GM23338 (cell line): ENCODE data around the gene YWHAE. TPM values are rescaled to one million over a fixed set of nuclear protein-coding genes. Genes with fewer than 3 reads are reported as not detected.

Experiments
- ATAC-seq: fragments of 200-7000 bp; cut with Tn5 transposase; 3 replicates; pipeline ENCODE4 v1.9.1; 2020
- DNase-seq: peaks from one replicate; pipeline ENCODE4 v3.0.0-alpha.2; 2015; ENCODE audit warnings: low spot score
- H2AFZ ChIP-seq: fragments of 200-600 bp; sonication (generic); 2 replicates; pipeline ENCODE4 v1.8.0; 2016; ENCODE audit warnings: antibody characterized with exemption, mild to moderate bottlenecking, moderate library complexity
- H3F3A ChIP-seq: fragments of 200-600 bp; sonication (generic); replicated peaks from 2 replicates; pipeline ENCODE4 v1.8.0; 2017; ENCODE audit warnings: antibody characterized with exemption, mixed run types, low read depth
- H3K27ac ChIP-seq: fragments of 200-600 bp; sonication (generic); 2 replicates; pipeline ENCODE4 v1.6.1; 2016; ENCODE audit warnings: low read depth
- H3K27me3 ChIP-seq: fragments of 200-600 bp; sonication (generic); 2 replicates; pipeline ENCODE4 v1.8.0; 2016; ENCODE audit warnings: mild to moderate bottlenecking, mixed run types, moderate library complexity; ENCODE audit not compliant: insufficient read depth
- H3K36me3 ChIP-seq: fragments of 200-600 bp; sonication (generic); 2 replicates; pipeline ENCODE4 v1.8.0; 2016; ENCODE audit warnings: mild to moderate bottlenecking; ENCODE audit not compliant: insufficient read depth
- H3K4me1 ChIP-seq: fragments of 200-600 bp; sonication (generic); 2 replicates; pipeline ENCODE4 v1.8.0; 2016; ENCODE audit warnings: mild to moderate bottlenecking, moderate library complexity; ENCODE audit not compliant: insufficient read depth
- H3K4me2 ChIP-seq: fragments of 200-600 bp; sonication (generic); 2 replicates; pipeline ENCODE4 v1.7.1; 2017; ENCODE audit warnings: mixed run types
- H3K4me3 ChIP-seq: fragments of 200-600 bp; sonication (generic); 2 replicates; pipeline ENCODE4 v1.6.1; 2016; ENCODE audit warnings: mixed run types
- H3K79me2 ChIP-seq: fragments of 200-600 bp; sonication (generic); replicated peaks from 2 replicates; pipeline ENCODE4 v1.8.0; 2017; ENCODE audit warnings: mild to moderate bottlenecking; ENCODE audit not compliant: insufficient read depth
- H3K9me2 ChIP-seq: fragments of 200-600 bp; sonication (generic); 2 replicates; pipeline ENCODE4 v1.8.0; 2017; ENCODE audit not compliant: insufficient read depth
- H4K20me1 ChIP-seq: fragments of 200-600 bp; sonication (generic); replicated peaks from 2 replicates; pipeline ENCODE4 v1.8.0; 2017; ENCODE audit warnings: mild to moderate bottlenecking; ENCODE audit not compliant: insufficient read depth
- H3K27ac Mint-ChIP-seq: 2 replicates; pipeline ENCODE4 v1.8.0; 2020; ENCODE audit warnings: inconsistent platforms, mild to moderate bottlenecking, moderate library complexity, mixed read lengths
- H3K27me3 Mint-ChIP-seq: 3 replicates; pipeline ENCODE4 v1.8.0; 2022; ENCODE audit warnings: low read depth, mild to moderate bottlenecking, moderate library complexity, mixed read lengths, inconsistent platforms; ENCODE audit not compliant: insufficient read depth, poor library complexity
- H3K36me3 Mint-ChIP-seq: 3 replicates; pipeline ENCODE4 v1.8.0; 2021; ENCODE audit warnings: low read depth, mild to moderate bottlenecking, inconsistent platforms, moderate library complexity, mixed read lengths
- H3K4me1 Mint-ChIP-seq: 3 replicates; pipeline ENCODE4 v1.8.0; 2020; ENCODE audit warnings: mild to moderate bottlenecking, inconsistent platforms, mixed read lengths
- H3K4me3 Mint-ChIP-seq: 3 replicates; pipeline ENCODE4 v1.8.0; 2021; ENCODE audit warnings: moderate library complexity, mild to moderate bottlenecking, inconsistent platforms, mixed read lengths
- H3K9me3 Mint-ChIP-seq: 3 replicates; pipeline ENCODE4 v1.8.0; 2020; ENCODE audit warnings: moderate library complexity, mild to moderate bottlenecking, inconsistent platforms, mixed read lengths
- CTCF ChIP-seq, 2 experiments: fragments of 200-600 bp in 1 of 2; sonication (generic) in 1 of 2; conservative IDR thresholded peaks; 2 replicates each; pipeline versions ENCODE4 v1.5.1 to v1.6.1; 2016 to 2017; ENCODE audit warnings: antibody characterized with exemption in 2 of 2, low read depth in 2 of 2, mild to moderate bottlenecking in 2 of 2, moderate library complexity in 1 of 2
- EZH2 ChIP-seq: fragments of 200-600 bp; sonication (generic); IDR thresholded peaks from one replicate; pipeline ENCODE4 v1.8.0; 2017; ENCODE audit warnings: antibody characterized with exemption, mild to moderate bottlenecking, low read depth; ENCODE audit not compliant: unreplicated experiment
- JUNB ChIP-seq: IDR thresholded peaks from one replicate; pipeline ENCODE4 v1.6.1; 2016; ENCODE audit warnings: antibody characterized with exemption; ENCODE audit not compliant: unreplicated experiment
- POLR2AphosphoS5 ChIP-seq: IDR thresholded peaks from 2 replicates; pipeline ENCODE4 v1.6.1; 2016; ENCODE audit warnings: antibody characterized with exemption, low read depth
- STAT1 ChIP-seq: IDR thresholded peaks from one replicate; pipeline ENCODE4 v1.6.1; 2016; ENCODE audit warnings: antibody characterized with exemption; ENCODE audit not compliant: unreplicated experiment
- ZNF114 ChIP-seq: fragments of 250-450 bp; sonication (Bioruptor Pico); IDR thresholded peaks from 2 replicates; pipeline ENCODE4 v1.5.0; 2020; ENCODE audit warnings: mild to moderate bottlenecking, moderate library complexity
- ZNF462 ChIP-seq: fragments of 250-450 bp; sonication (Bioruptor Pico); IDR thresholded peaks from 2 replicates; pipeline ENCODE4 v1.5.0; 2020; ENCODE audit warnings: mild to moderate bottlenecking, moderate library complexity
- polyA plus RNA-seq: library from polyadenylated mRNA; unstranded; fragments of >200 nt; fragmentation: Nextera tagmentation; extraction: Ambion mirVana; gene quantifications from 2 replicates; pipeline ENCODE4 v1.2.1, GENCODE V29; 2016
- total RNA-seq: library from RNA; depleted of rRNA; stranded (reverse); fragments of >200 nt; shearing (Covaris generic); gene quantifications from 2 replicates; pipeline ENCODE4 v1.2.3, GENCODE V29; 2014

Gene YWHAE
- total and polyA plus RNA-seq, 2 experiments from 2014 or later, result 1,251 to 1,283 TPM

GRCh38 chr17:1368588-1368987 is 31.4 kb downstream of the YWHAE start (continued):
- TF ChIP-seq POLR2AphosphoS5 (no peak), CTCF (conservative IDR thresholded peaks at IDR 0.05; ENCODE audit: low read depth in 2 of 2) (no peak), ZNF114 (no peak), ZNF462 (CRISPR knock-in tag) (no peak), JUNB (no peak)

- H3K36me3 ChIP-seq, result peaks cover 17% of the 10 kb centered on the region
- peaks cover 49% of the 10 kb centered on the region for H3F3A ChIP-seq
- H3K27ac Mint-ChIP-seq, result peak overlapping the region; percentile 79
- peaks cover 76% of the 10 kb centered on the region for H4K20me1 ChIP-seq
- H3K36me3 Mint-ChIP-seq, result peaks cover 40% of the 10 kb centered on the region
- H2AFZ ChIP-seq, result no peak overlapping the region
- TF ChIP-seq STAT1 (no peak), EZH2 (no peak)
- peak overlapping the region; percentile 8; the same call in 1 of the 2 replicates for H3K4me3 ChIP-seq
- H3K27me3 Mint-ChIP-seq, result peaks cover 7% of the 10 kb centered on the region
- H3K4me3 Mint-ChIP-seq, result no peak overlapping the region; the same call in 2 of the 3 replicates
- no peaks in the 10 kb centered on the region for H3K9me2 ChIP-seq
- H3K79me2 ChIP-seq, result peaks cover 97% of the 10 kb centered on the region
- H3K27ac ChIP-seq, result peak overlapping the region; percentile 15
- peaks cover 30% of the 10 kb centered on the region for H3K4me1 ChIP-seq
- H3K4me2 ChIP-seq, result peak overlapping the region; percentile 46; the same call in 1 of the 2 replicates
- H3K9me3 Mint-ChIP-seq, result no peaks in the 10 kb centered on the region
- H3K4me1 Mint-ChIP-seq, result peaks cover 51% of the 10 kb centered on the region
- no peaks in the 10 kb centered on the region for H3K27me3 ChIP-seq
- DNase-seq (no peak), ATAC-seq (no peak)
Observed at GRCh38 chr17:1367351-1367745, 32.7 kb downstream of the YWHAE start.
